Natural killer cell (primary cell): ENCODE results near the gene KLK1. TPM values are rescaled to one million over a fixed set of nuclear protein-coding genes. Genes with fewer than 3 reads are reported as not detected.

Experiments used
- ATAC-seq, 3 donors: fragments of 150-1000 bp in 2 of 3; fragments of 200-7000 bp in 1 of 3; cut with Tn5 transposase; 1 replicate in 1 of 3; 2 replicates in 2 of 3; pipeline ENCODE4 v1.10.0; 2021; ENCODE audit warnings: mild to moderate bottlenecking in 2 of 3, moderate library complexity in 2 of 3
- DNase-seq, 2 donors: peaks; one replicate each; pipeline versions ENCODE4 v3.0.0 to v3.0.0-alpha.2; 2013 to 2021; ENCODE audit warnings: mixed read lengths in 1 of 2
- H3K27ac ChIP-seq: one replicate; pipeline ENCODE4 v1.5.1; 2013; ENCODE audit warnings: mild to moderate bottlenecking, low read length
- H3K27me3 ChIP-seq: one replicate; pipeline ENCODE4 v1.6.1; 2013; ENCODE audit warnings: low read length; ENCODE audit not compliant: control insufficient read depth, insufficient read depth
- H3K36me3 ChIP-seq: one replicate; pipeline ENCODE4 v1.6.1; 2013; ENCODE audit warnings: low read length; ENCODE audit not compliant: control insufficient read depth, insufficient read depth
- H3K4me1 ChIP-seq: one replicate; pipeline ENCODE4 v1.6.1; 2013; ENCODE audit warnings: low read length; ENCODE audit not compliant: control insufficient read depth, insufficient read depth
- H3K4me3 ChIP-seq: one replicate; pipeline ENCODE4 v1.5.1; 2013; ENCODE audit warnings: low read length
- H3K9me3 ChIP-seq: one replicate; pipeline ENCODE4 v1.6.1; 2013; ENCODE audit warnings: low read length; ENCODE audit not compliant: control insufficient read depth, insufficient read depth
- H3K27ac Mint-ChIP-seq, 2 donors: one replicate each; pipeline ENCODE4 v1.8.0; 2022; ENCODE audit warnings: mild to moderate bottlenecking in 2 of 2, mixed read lengths in 2 of 2, moderate library complexity in 1 of 2
- H3K27me3 Mint-ChIP-seq, 2 donors: one replicate each; pipeline ENCODE4 v1.8.0; 2022; ENCODE audit warnings: low read depth in 2 of 2, mixed read lengths in 2 of 2
- H3K36me3 Mint-ChIP-seq: one replicate; pipeline ENCODE4 v1.8.0; 2022; ENCODE audit warnings: mixed read lengths
- H3K4me1 Mint-ChIP-seq, 2 donors: one replicate each; pipeline ENCODE4 v1.8.0; 2022; ENCODE audit warnings: mixed read lengths in 2 of 2
- H3K4me3 Mint-ChIP-seq: one replicate; pipeline ENCODE4 v1.8.0; 2022; ENCODE audit warnings: mild to moderate bottlenecking, moderate library complexity, mixed read lengths
- H3K9me3 Mint-ChIP-seq, 2 donors: one replicate each; pipeline ENCODE4 v1.8.0; 2022; ENCODE audit warnings: mixed read lengths in 2 of 2
- WGBS: methylation state at CpG from one replicate; pipeline ENCODE4 v1.1.7; 2013; ENCODE audit warnings: missing lambda C conversion rate; ENCODE audit not compliant: insufficient coverage; 5-methylcytosine and 5-hydroxymethylcytosine counted together
- intact Hi-C: fragments of 100-400 bp; cut with micrococcal nuclease; formaldehyde crosslinking; loops from one replicate; pipeline ENCODE4 v1.14.2; 2022
- total RNA-seq, 4 donors: library from RNA; stranded (reverse); fragments of 120-200 nt in 1 of 4; gene quantifications; one replicate each; pipeline versions ENCODE4 v1.2.3 to v1.2.4, GENCODE V29; 2013 to 2022
- TF ChIP-seq, protein P1 (sequence below): fragments of 200-600 bp; IDR thresholded peaks from one replicate; pipeline ENCODE4 v1.8.0; 2022; ENCODE audit warnings: antibody characterized with exemption

The KLK1 gene
- total RNA-seq, 3 donors from 2014 or later (not counting 1 experiment from before 2014, with no cell fraction given): not detected

- Mint-ChIP-seq H3K9me3 (no peaks in the 10 kb centered on the region), H3K27me3 (peaks cover 19 to 34% of the 10 kb centered on the region in 2 donors), H3K36me3 (no peaks in the 10 kb centered on the region), H3K4me3 (peak overlapping the region; percentile 87), H3K4me1 (peaks cover 5 to 21% of the 10 kb centered on the region in 2 donors), H3K27ac (no peak overlapping the region)
- Histone ChIP-seq H3K4me1 (peaks cover 12% of the 10 kb centered on the region), H3K36me3 (no peaks in the 10 kb centered on the region), H3K27me3 (peaks cover 8% of the 10 kb centered on the region), H3K4me3 (peak overlapping the region; percentile 52), H3K9me3 (no peaks in the 10 kb centered on the region), H3K27ac (no peak overlapping the region)
- TF ChIP-seq, protein P1, sequence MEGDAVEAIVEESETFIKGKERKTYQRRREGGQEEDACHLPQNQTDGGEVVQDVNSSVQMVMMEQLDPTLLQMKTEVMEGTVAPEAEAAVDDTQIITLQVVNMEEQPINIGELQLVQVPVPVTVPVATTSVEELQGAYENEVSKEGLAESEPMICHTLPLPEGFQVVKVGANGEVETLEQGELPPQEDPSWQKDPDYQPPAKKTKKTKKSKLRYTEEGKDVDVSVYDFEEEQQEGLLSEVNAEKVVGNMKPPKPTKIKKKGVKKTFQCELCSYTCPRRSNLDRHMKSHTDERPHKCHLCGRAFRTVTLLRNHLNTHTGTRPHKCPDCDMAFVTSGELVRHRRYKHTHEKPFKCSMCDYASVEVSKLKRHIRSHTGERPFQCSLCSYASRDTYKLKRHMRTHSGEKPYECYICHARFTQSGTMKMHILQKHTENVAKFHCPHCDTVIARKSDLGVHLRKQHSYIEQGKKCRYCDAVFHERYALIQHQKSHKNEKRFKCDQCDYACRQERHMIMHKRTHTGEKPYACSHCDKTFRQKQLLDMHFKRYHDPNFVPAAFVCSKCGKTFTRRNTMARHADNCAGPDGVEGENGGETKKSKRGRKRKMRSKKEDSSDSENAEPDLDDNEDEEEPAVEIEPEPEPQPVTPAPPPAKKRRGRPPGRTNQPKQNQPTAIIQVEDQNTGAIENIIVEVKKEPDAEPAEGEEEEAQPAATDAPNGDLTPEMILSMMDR: no peak
- intact Hi-C loops: no loop called here
- DNase-seq (no peak), ATAC-seq (no peak)
- 40% methylated on average over 13 of the region's 13 CpGs for WGBS
These were observed 11.7 kb upstream of the KLK1 start for GRCh38 chr19:50835103-50835784.

- peaks cover 8% of the 10 kb centered on the region for H3K27me3 ChIP-seq
- Mint-ChIP-seq H3K27ac (no peak overlapping the region), H3K27me3 (peaks cover 19 to 31% of the 10 kb centered on the region in 2 donors), H3K9me3 (no peaks in the 10 kb centered on the region), H3K4me1 (peaks cover 5 to 21% of the 10 kb centered on the region in 2 donors), H3K4me3 (peak overlapping the region; percentile 47), H3K36me3 (no peaks in the 10 kb centered on the region)
- TF ChIP-seq, protein P1: no peak
- H3K4me3 ChIP-seq: no peak overlapping the region
- no peak overlapping the region for H3K27ac ChIP-seq
- WGBS: 88% methylated on average over 6 of the region's 6 CpGs
- intact Hi-C loops: no loop called here
- H3K36me3 ChIP-seq: no peaks in the 10 kb centered on the region
- DNase-seq (no peak), ATAC-seq (no peak)
- H3K9me3 ChIP-seq: no peaks in the 10 kb centered on the region
- H3K4me1 ChIP-seq: peaks cover 12% of the 10 kb centered on the region
These were observed 10.2 kb upstream of the KLK1 start for GRCh38 chr19:50833802-50834167.

GRCh38 chr19:50833117-50833801 is 9.7 kb upstream of the KLK1 start, which contains the start of gene KLK15:
TSS of gene KLK15 (minus strand) at chr19:50833574. CDS start at chr19:50831492, 2,082 bp downstream.
- no peak within 1 kb of the TSS for H3K27ac Mint-ChIP-seq
- WGBS: 73% methylated on average over 8 of the region's 8 CpGs
- peaks cover 8% of the 10 kb centered on the region for H3K27me3 ChIP-seq
- H3K4me3 Mint-ChIP-seq: peak within 1 kb of the TSS; percentile 47
- ATAC-seq (no peak), DNase-seq (no peak)
- H3K9me3 Mint-ChIP-seq: no peaks in the 10 kb centered on the region
- no peaks in the 10 kb centered on the region for H3K9me3 ChIP-seq
- H3K36me3 ChIP-seq: no peaks in the 10 kb centered on the region
- H3K4me1 ChIP-seq: peaks cover 12% of the 10 kb centered on the region
- intact Hi-C loops: no loop called here
- TF ChIP-seq, protein P1: no peak
- no peak within 1 kb of the TSS for H3K27ac ChIP-seq
- no peaks in the 10 kb centered on the region for H3K36me3 Mint-ChIP-seq
- H3K27me3 Mint-ChIP-seq: peaks cover 19 to 31% of the 10 kb centered on the region in 2 donors
- H3K4me3 ChIP-seq: no peak within 1 kb of the TSS
- H3K4me1 Mint-ChIP-seq: peaks cover 5 to 21% of the 10 kb centered on the region in 2 donors
